Measurements from ENCODE around the gene MBD3L3.
"Not testable (repeated sequence)": the region's sequence is repeated elsewhere in the genome, so short reads cannot be mapped to it uniquely, and the experiment has no call there.

MBD3L3 gene

DNA sequence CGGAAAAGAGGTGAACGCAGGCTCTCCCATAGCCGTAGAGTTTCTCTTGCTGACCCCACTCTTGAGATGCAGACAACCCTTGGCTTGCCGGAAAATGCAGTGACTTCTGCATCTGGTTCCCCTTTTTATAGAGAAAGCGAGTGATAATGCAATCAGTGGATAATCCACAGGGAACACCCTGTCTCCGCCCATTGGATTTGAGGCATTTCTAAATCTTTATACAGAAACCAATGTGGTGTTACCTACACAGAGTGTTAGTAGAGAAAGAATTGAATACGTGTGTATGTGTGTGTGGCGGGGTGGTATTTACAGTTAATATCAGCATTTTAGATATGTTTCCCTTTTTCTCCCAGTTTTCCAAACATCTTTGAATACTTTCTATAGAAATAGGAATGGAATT is at the start of gene MBD3L3:
TSS of gene MBD3L3 (minus strand) at position 101 of the 400 bp plus-strand sequence. CDS start at position 30, 71 bp downstream.
- not testable (repeated sequence) for DNase-seq (ENCODE audit: low read depth in 2 of 2)

GRCh38 chr19:7106711-7107657 is 48.5 kb upstream of the MBD3L3 start:
- DNase-seq (ENCODE audit: low read depth in 2 of 2): no peak

- DNase-seq (ENCODE audit: low read depth in 2 of 2): no peak
These were observed 46.4 kb upstream of the MBD3L3 start for GRCh38 chr19:7104747-7105447.

GRCh38 chr19:7101498-7102253 is 43.2 kb upstream of the MBD3L3 start:
- DNase-seq (ENCODE audit: low read depth in 2 of 2): no peak

DNA sequence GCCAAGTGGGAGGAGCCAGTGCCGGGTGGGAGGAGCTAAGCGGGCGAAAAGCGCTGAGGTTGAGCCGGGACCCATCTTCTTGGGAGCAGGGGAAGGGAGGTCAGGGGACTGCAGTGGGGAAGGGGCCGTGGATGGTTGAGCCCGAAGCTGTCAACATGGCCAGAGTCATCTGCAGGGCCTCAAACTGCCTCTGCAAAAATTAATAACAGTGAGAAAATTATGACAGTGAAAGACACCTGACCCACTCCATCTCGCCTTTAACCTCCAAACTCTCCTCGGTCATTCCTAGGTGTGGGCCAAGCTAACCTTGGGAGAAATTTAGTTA is 41.1 kb upstream of the MBD3L3 start:
- no peak for DNase-seq (ENCODE audit: low read depth in 2 of 2)

GRCh38 chr19:7098701-7099596 is 40.5 kb upstream of the MBD3L3 start:
- peak; percentile 72 to 75 for DNase-seq (ENCODE audit: low read depth in 2 of 2)

- no peak for DNase-seq (ENCODE audit: low read depth in 2 of 2)
These were observed 39.6 kb upstream of the MBD3L3 start for GRCh38 chr19:7098096-7098495.

- no peak for DNase-seq (ENCODE audit: low read depth in 2 of 2)
These were observed 30.5 kb upstream of the MBD3L3 start for GRCh38 chr19:7088999-7089398.

GRCh38 chr19:7083076-7083956 is 24.8 kb upstream of the MBD3L3 start:
- DNase-seq (ENCODE audit: low read depth in 2 of 2): no peak

GRCh38 chr19:7078008-7078407 is 19.5 kb upstream of the MBD3L3 start:
- DNase-seq (ENCODE audit: low read depth in 2 of 2): no peak

GRCh38 chr19:7076151-7076550 is 17.7 kb upstream of the MBD3L3 start:
- no peak for DNase-seq (ENCODE audit: low read depth in 2 of 2)

DNA sequence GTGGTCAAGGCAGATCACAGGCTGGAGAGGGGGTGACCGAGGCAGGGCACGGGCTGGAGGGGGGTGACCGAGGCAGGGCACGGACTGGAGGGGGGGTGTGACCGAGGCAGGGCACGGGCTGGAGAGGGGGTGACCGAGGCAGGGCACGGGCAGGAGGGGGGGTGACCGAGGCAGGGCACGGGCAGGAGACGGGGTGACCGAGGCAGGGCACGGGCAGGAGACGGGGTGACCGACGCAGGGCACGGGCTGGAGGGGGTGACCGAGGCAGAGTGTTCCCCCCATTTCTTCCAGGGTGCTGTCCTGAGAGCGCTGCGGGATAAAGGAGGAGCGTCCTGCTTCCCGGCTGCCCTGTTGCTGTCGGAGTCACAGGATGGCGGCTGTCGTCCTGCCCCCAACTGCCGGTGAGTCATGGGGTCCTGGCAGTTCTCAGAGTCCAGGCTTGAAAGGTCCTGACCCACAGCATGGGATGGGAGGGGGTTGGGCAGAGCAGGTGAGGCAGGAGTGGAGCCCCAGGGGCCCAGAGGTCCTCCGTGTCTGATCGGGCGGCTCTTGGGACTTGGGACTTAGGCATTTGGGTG is 16.3 kb upstream of the MBD3L3 start:
- no peak for DNase-seq (ENCODE audit: low read depth in 2 of 2)

DNA sequence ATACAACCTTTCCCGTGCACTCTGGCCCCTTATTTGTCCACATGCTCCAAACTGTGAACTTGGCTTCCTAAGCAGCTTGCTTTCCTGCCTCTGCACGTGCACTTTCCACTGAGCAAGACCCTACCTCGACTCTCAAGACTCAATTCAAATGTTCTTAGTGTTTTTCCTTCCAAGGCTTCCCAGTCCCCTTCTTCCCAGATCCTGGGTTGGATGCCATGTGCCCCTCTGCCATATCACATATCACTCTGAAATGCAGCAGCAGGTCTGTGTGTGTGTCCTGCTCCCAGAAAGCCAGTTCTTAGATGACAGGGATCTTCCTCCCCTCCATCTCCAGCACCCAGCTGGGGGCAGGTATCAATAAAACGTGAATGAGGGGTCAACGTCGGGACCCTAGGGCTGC is 14.1 kb upstream of the MBD3L3 start:
- no peak for DNase-seq (ENCODE audit: low read depth in 2 of 2)

DNA sequence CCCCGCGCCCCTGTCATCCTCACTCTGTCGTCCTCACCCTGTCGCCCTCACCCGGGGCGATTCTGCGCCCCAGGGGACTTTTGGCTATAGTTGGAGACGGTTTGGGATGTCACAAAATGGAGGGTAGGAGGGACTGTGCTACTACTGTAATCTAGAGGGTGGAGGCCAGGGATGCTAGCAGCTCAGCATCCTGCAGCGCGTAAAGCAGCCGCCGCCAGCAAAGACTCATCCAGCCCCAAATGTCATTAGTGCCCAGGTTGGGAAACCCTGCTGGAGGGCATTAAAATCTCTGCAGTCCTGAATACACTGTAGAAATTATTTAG is 11.4 kb upstream of the MBD3L3 start:
- no peak for DNase-seq (ENCODE audit: low read depth in 2 of 2)

DNA sequence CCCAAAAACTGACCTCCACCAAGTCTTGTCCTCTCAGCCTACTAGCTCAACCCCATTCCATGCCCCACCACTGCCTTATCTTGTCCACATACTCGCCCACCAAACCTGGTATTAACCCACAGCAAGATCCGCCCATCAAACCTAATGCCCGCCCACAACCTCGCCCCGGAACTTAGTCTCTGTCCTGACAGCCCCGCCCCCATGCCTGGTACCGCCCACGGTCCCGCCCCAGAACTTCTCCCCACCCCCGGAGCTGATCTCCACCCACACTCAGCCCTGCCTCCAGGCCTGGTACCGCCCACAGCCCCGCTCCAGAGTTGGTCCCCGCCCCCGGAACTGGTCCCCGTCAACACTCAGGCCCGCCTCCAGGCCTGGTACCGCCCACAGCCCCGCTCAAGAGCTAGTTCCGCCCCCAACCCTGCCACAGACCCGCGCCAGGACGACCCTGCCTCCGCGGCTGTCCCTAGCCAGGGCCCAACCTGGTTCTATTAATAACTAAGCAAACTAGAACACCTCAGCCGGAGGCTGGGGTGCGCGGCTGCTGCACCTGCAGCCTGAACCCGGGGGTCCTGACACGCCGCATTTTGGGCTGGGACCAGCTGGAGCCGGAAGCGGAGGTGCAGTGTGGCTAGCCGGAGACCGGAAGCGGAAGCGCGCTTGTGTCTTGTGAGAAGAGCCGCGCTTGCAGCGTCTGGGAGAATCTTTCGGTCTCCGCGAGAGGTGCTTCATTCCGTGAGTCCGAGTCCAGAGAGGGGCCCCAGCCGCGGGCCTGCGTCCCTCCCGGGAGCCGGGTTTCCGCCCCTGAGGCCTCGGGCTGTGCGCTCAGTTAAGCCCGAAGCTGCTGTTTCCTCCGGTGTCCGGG is 10.8 kb upstream of the MBD3L3 start, which contains the start of gene ZNF557:
TSS of gene ZNF557 (plus strand) at position 662 of the 862 bp plus-strand sequence. CDS start 5,372 bp downstream, outside the sequence.
- peak; percentile 98 to 99 for DNase-seq (ENCODE audit: low read depth in 2 of 2)

DNA sequence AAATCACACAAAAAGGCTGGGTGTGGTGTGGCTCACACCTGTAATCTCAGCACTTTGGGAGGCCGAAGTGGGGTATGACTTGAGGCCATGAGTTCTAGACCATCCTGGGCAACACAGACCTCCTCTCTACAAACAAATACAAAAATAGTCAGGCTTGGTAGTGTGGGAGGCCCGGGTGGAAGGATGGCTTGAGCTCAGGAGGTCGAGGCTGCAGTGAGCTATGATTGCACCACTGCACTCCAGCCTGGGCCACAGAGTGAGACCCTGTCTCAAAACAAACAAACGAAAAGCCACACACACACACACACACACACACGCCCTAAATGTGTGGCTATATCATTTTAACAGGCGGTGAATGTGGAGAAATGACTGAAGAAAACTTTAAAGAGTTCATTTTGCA is 10.1 kb upstream of the MBD3L3 start:
- no peak for DNase-seq (ENCODE audit: low read depth in 2 of 2)

DNA sequence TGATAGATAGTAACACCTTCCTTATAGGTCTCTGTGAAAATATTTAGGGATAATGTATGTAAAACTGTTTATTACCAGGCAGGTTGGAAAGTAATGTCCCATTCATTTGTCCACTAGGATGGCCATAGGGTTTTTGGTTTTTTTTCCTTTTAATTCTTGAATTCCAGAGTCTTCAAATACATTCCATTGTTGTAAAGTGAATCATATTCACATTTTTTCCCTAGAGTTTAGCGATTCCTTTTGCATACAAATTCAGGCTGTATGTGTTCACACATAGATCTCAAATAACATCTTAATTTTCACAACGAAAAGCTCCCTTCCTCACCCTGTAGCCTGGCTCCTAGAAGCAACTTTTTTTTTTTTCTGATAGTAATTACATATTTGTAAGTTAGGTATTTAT is 9.2 kb upstream of the MBD3L3 start:
- no peak for DNase-seq (ENCODE audit: low read depth in 2 of 2)

DNA sequence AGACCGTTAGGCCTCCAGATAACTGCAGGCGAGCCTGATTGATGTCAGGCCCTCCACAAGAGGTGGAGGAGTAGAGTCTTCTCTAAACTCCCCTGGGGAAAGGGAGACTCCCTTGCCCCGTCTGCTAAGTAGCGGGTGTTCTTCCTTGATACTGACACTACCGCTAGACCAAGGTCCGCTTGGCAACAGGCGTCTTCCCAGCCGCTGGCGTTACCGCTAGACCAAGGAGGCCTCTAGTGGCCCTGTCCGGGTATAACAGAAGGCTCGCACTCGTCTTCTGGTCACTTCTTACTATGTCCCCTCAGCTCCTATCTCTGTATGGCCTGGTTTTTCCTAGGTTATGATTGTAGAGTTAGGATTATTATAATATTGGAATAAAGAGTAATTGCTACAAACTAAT is 8.6 kb upstream of the MBD3L3 start:
- not testable (repeated sequence) for DNase-seq (ENCODE audit: low read depth in 2 of 2)

All from activated CD8-positive, alpha-beta memory T cell treated with anti-CD3 and anti-CD28 coated beads for 4 hours (primary cell).